Measurements from ENCODE around the gene CLCA1. TPM values are rescaled to one million over a fixed set of nuclear protein-coding genes. Genes with fewer than 3 reads are reported as not detected.

Gene CLCA1
- total and polyA plus RNA-seq, 3 experiments from 2014 or later, result not detected

DNA sequence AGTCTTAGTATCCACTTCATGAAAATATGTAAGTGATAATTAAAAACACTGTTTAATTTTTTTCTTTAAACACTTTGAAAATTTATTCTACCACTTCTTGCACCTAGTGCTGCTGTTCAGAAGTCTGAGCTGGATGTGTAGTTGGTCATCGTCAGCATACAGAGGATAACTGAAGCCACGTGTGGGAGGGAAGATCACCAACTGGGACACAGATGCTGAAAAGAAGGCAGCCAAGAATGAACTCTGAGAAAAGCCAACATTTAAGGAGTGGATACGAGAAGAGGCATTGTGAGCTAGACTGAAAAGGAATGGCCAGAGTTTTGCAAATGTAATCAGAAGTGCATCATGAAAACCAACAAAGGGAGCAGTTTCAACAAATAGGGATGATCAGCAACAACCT is 53.5 kb downstream of the CLCA1 start:
- POLR2A ChIA-PET, result no interaction called here

DNA sequence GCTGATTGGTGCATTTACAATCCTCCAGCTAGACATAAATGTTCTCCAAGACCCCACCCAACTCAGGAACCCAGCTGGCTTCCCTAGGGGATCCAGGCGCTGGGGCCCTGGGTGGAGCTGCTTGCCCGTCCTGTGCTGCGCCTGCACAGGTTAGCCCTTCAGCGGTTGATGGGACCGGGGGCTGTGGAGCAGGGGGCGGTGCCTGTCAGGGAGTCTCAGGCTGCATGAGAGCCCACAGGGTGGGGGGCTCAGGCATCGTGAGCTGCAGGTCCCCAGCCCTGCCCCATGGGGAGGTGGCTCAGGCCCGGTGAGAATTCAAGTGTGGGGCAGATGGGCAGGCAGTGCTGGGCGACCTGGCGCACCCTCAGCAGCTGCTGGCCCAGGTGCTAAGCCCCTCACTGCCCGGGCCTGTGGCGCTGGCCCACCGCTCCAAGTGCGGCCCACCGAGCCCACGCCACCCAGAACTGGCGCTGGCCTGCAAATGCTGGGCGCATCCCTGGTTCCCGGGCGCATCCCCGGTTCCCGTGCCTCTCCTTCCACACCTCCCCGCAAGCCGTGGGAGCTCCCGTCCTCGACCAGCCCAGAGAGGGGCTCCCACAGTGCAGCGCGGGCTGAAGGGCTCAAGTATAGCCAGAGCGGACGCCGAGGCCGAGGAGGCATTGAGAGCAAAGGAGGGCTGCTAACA is 55.1 kb downstream of the CLCA1 start:
- CTCF ChIA-PET, result no interaction called here
- POLR2A ChIA-PET, result no interaction called here
- no peaks in the 10 kb centered on the region for H3K36me3 Mint-ChIP-seq
- Histone ChIP-seq H3K27ac (ENCODE audit: low read depth, low read length) (no peak overlapping the region), H3K4me1 (ENCODE audit: insufficient read depth, low read length) (no peaks in the 10 kb centered on the region), H3K36me3 (ENCODE audit: insufficient read depth, low read length) (no peaks in the 10 kb centered on the region), H3K9me3 (ENCODE audit: low read length) (no peaks in the 10 kb centered on the region), H3K4me3 (ENCODE audit: low read length) (no peak overlapping the region), H3K27me3 (ENCODE audit: insufficient read depth, low read length, poor library complexity, severe bottlenecking) (no peaks in the 10 kb centered on the region)
- H3K27ac Mint-ChIP-seq, result no peak overlapping the region
- no peaks in the 10 kb centered on the region for H3K4me1 Mint-ChIP-seq
- no peak for DNase-seq
- H3K4me3 Mint-ChIP-seq, result no peak overlapping the region
- no peaks in the 10 kb centered on the region for H3K9me3 Mint-ChIP-seq
- H3K27me3 Mint-ChIP-seq, result peaks cover 0 to 11% of the 10 kb centered on the region in 2 donors

More for the DNA sequence above, 53.5 kb downstream of the CLCA1 start:
- Mint-ChIP-seq H3K27me3 (peaks cover 0 to 11% of the 10 kb centered on the region in 2 donors), H3K27ac (no peak overlapping the region), H3K4me1 (no peaks in the 10 kb centered on the region), H3K4me3 (no peak overlapping the region), H3K36me3 (no peaks in the 10 kb centered on the region), H3K9me3 (no peaks in the 10 kb centered on the region)
- no peaks in the 10 kb centered on the region for H3K4me1 ChIP-seq (ENCODE audit: insufficient read depth, low read length)
- no peaks in the 10 kb centered on the region for H3K9me3 ChIP-seq (ENCODE audit: low read length)
- H3K27me3 ChIP-seq (ENCODE audit: insufficient read depth, low read length, poor library complexity, severe bottlenecking), result no peaks in the 10 kb centered on the region
- CTCF ChIA-PET, result no interaction called here
- no peaks in the 10 kb centered on the region for H3K36me3 ChIP-seq (ENCODE audit: insufficient read depth, low read length)
- no peak overlapping the region for H3K4me3 ChIP-seq (ENCODE audit: low read length)
- H3K27ac ChIP-seq (ENCODE audit: low read depth, low read length), result no peak overlapping the region
- DNase-seq, result no peak

DNA sequence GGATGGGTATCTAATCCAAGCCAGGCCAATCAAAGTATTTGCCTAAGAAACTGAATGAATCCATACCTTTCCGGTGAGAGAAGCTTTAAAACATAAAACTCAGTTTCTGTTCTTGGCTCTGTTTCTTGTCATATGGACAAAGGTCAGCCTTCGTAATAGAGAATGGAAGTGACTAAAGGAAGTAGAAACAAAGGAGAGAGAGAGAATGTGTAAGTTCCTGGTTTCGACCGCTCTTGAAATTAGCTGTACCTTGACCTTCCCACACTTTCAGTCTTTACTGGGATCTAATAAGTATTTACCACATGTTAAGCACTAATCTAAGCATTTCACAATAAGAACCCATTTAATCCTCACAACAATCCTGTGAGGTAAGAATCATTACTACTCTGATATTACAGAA is 58.6 kb downstream of the CLCA1 start:
- H3K27ac ChIP-seq (ENCODE audit: low read depth, low read length), result no peak overlapping the region
- no peak overlapping the region for H3K4me3 ChIP-seq (ENCODE audit: low read length)
- DNase-seq, result no peak
- ChIA-PET CTCF (no interaction called here), POLR2A (no interaction called here)
- no peak overlapping the region for H3K4me3 Mint-ChIP-seq
- no peaks in the 10 kb centered on the region for H3K27me3 ChIP-seq (ENCODE audit: insufficient read depth, low read length, poor library complexity, severe bottlenecking)
- peaks cover 2 to 13% of the 10 kb centered on the region in 2 donors for H3K27me3 Mint-ChIP-seq
- H3K4me1 ChIP-seq (ENCODE audit: insufficient read depth, low read length), result no peaks in the 10 kb centered on the region
- no peaks in the 10 kb centered on the region for H3K36me3 Mint-ChIP-seq
- H3K4me1 Mint-ChIP-seq, result no peaks in the 10 kb centered on the region
- no peak overlapping the region for H3K27ac Mint-ChIP-seq
- H3K9me3 ChIP-seq (ENCODE audit: low read length), result no peaks in the 10 kb centered on the region
- no peaks in the 10 kb centered on the region for H3K36me3 ChIP-seq (ENCODE audit: insufficient read depth, low read length)
- H3K9me3 Mint-ChIP-seq, result no peaks in the 10 kb centered on the region

DNA sequence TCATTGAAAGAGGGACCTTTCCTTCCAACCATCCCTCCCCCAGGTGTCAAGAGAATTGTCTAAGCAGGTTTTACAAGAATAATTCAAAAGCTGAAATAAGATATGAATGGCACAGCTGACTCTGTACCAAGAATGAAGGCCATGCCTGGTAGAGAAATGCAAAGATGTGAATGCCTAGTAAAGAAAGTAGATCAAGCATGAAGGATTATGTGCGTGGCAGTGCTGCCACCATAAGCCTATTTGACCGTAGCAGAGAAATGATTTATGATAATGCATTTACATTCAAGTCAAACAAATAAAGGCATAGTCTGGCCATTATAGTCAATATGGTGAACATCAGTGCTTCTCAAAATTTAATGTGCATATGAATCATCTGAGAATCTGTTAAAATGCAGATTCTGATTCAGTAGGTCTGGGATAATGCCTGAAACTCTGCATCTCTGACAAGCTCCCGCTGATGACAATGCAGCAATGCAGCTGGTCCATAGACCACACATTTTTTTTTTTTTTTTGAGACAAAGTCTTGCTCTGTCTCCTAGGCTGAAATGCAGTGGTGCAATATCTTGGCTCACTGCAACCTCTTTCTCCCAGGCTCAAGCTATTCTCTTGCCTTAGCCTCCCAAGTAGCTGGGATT is 61.6 kb downstream of the CLCA1 start:
- Histone ChIP-seq H3K9me3 (ENCODE audit: low read length) (no peaks in the 10 kb centered on the region), H3K27ac (ENCODE audit: low read depth, low read length) (no peak overlapping the region), H3K27me3 (ENCODE audit: insufficient read depth, low read length, poor library complexity, severe bottlenecking) (no peaks in the 10 kb centered on the region), H3K4me3 (ENCODE audit: low read length) (no peak overlapping the region), H3K4me1 (ENCODE audit: insufficient read depth, low read length) (no peaks in the 10 kb centered on the region), H3K36me3 (ENCODE audit: insufficient read depth, low read length) (no peaks in the 10 kb centered on the region)
- CTCF ChIA-PET, result no interaction called here
- Mint-ChIP-seq H3K27me3 (peaks cover 8 to 18% of the 10 kb centered on the region in 2 donors), H3K9me3 (no peaks in the 10 kb centered on the region), H3K4me1 (no peaks in the 10 kb centered on the region), H3K4me3 (no peak overlapping the region), H3K36me3 (no peaks in the 10 kb centered on the region), H3K27ac (no peak overlapping the region)
- POLR2A ChIA-PET, result no interaction called here
- no peak for DNase-seq

DNA sequence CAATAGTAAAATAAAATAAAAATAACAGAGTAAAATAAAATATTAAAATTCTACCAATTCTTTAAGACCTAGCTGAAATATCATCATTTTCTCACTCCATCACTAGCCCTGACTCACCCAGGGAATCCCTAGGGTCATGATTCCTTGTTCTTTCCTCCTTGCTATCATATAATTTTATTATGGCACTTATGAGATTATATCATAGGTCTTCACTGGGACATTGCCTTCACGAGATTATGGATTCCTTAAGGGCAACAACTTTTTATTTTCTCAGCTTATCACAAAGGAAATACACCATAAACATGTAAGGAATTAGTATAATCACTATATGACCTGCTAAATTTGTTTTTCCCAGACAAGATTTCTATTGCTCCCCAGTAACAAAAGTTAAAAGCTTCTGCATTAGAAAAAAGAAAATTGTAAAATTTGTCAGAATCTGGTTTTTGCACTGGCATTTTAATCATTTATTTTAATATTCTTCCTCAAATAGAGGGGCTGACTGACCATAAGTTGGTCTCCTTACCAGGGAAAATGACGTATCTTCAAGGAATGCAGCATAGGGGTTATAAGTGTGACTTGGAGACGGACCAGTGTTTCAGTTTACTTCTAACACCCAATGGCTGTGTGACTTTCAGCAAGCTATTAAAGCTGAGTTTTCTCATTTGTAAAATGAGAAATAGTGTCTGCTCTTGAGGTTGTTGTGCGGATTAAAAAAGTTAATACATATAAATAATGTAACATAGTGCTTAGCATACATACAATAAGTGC is 69.4 kb downstream of the CLCA1 start:
- Mint-ChIP-seq H3K27ac (peak overlapping the region in 1 of 8 donors; percentile 6), H3K27me3 (peaks cover 14 to 48% of the 10 kb centered on the region in 2 donors), H3K4me1 (no peaks in the 10 kb centered on the region), H3K9me3 (no peaks in the 10 kb centered on the region), H3K36me3 (no peaks in the 10 kb centered on the region), H3K4me3 (no peak overlapping the region)
- ChIA-PET CTCF (no interaction called here), POLR2A (no interaction called here)
- no peak overlapping the region for H3K4me3 ChIP-seq (ENCODE audit: low read length)
- no peaks in the 10 kb centered on the region for H3K36me3 ChIP-seq (ENCODE audit: insufficient read depth, low read length)
- no peak for DNase-seq
- H3K9me3 ChIP-seq (ENCODE audit: low read length), result no peaks in the 10 kb centered on the region
- peaks cover 8% of the 10 kb centered on the region for H3K27me3 ChIP-seq (ENCODE audit: insufficient read depth, low read length, poor library complexity, severe bottlenecking)
- no peak overlapping the region for H3K27ac ChIP-seq (ENCODE audit: low read depth, low read length)
- H3K4me1 ChIP-seq (ENCODE audit: insufficient read depth, low read length), result no peaks in the 10 kb centered on the region

DNA sequence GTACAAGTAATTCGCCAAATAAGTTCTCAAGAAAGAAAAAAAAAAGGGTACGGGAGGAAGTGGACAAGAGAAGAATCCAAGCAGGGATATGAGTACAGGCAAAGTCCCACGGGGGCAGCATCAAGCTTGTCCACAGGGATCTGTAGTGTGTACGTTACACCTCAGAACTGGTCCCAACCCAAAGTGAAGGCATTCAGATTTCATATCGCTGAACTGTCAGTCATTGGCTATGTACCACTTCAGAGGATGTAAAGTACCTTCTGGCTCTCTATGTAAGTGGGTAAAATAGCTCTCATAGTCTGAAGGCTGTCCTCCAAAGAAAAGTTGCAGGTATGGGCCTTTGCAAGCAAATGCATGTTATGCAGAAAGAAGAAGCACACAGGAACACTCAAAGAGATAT is 70.0 kb downstream of the CLCA1 start:
- no peaks in the 10 kb centered on the region for H3K4me1 ChIP-seq (ENCODE audit: insufficient read depth, low read length)
- no peaks in the 10 kb centered on the region for H3K9me3 ChIP-seq (ENCODE audit: low read length)
- DNase-seq, result no peak
- Mint-ChIP-seq H3K4me1 (no peaks in the 10 kb centered on the region), H3K4me3 (no peak overlapping the region), H3K27ac (peak overlapping the region in 1 of 8 donors; percentile 6), H3K27me3 (peaks cover 12 to 55% of the 10 kb centered on the region in 2 donors), H3K9me3 (no peaks in the 10 kb centered on the region), H3K36me3 (no peaks in the 10 kb centered on the region)
- H3K36me3 ChIP-seq (ENCODE audit: insufficient read depth, low read length), result no peaks in the 10 kb centered on the region
- no peak overlapping the region for H3K27ac ChIP-seq (ENCODE audit: low read depth, low read length)
- peaks cover 8% of the 10 kb centered on the region for H3K27me3 ChIP-seq (ENCODE audit: insufficient read depth, low read length, poor library complexity, severe bottlenecking)
- no peak overlapping the region for H3K4me3 ChIP-seq (ENCODE audit: low read length)
- CTCF ChIA-PET, result no interaction called here
- POLR2A ChIA-PET, result no interaction called here

DNA sequence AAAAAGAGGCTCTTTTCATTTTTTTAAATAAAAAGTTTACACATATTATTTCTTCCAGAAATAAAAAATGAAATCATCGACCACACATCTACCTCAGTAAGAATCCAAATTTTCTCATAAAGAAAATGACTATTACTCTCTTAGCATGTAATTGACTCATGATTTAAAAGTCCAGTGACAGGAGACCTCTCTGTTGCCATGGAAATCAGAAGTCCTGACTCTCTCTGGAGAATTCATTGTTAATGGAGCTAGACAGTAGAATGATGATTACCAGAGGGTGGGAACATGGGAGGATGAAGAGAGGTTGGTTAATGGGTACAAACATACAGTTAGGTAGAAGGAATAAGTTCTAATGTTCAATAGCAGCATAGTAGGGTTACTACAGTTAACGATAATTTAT is 73.1 kb downstream of the CLCA1 start:
- no peaks in the 10 kb centered on the region for H3K36me3 Mint-ChIP-seq
- Histone ChIP-seq H3K36me3 (ENCODE audit: insufficient read depth, low read length) (no peaks in the 10 kb centered on the region), H3K9me3 (ENCODE audit: low read length) (no peaks in the 10 kb centered on the region), H3K4me1 (ENCODE audit: insufficient read depth, low read length) (no peaks in the 10 kb centered on the region), H3K4me3 (ENCODE audit: low read length) (no peak overlapping the region), H3K27ac (ENCODE audit: low read depth, low read length) (no peak overlapping the region), H3K27me3 (ENCODE audit: insufficient read depth, low read length, poor library complexity, severe bottlenecking) (peaks cover 12% of the 10 kb centered on the region)
- CTCF ChIA-PET, result no interaction called here
- no peaks in the 10 kb centered on the region for H3K4me1 Mint-ChIP-seq
- no peak overlapping the region for H3K4me3 Mint-ChIP-seq
- POLR2A ChIA-PET, result no interaction called here
- no peaks in the 10 kb centered on the region for H3K9me3 Mint-ChIP-seq
- DNase-seq, result no peak
- H3K27me3 Mint-ChIP-seq, result peaks cover 11 to 54% of the 10 kb centered on the region in 2 donors
- no peak overlapping the region for H3K27ac Mint-ChIP-seq

DNA sequence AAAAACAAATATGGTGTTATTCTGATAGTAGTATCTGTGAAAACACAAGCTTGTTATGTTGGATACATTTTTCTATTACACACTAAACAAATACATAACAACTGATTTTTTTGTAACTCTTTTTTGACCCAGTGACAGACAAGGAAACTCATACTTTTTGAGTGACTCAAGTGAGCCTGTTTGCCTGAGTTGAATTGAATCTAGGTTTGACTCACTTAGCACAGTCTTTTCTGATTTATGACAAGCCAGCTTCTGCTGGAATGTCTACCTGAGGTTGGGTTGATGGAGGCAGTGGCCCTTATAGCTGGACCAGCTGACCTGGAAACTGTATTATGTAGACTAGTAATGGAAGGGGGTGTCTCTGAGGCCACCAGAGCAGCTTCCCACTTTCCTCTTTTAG is 73.9 kb downstream of the CLCA1 start:
- Histone ChIP-seq H3K36me3 (ENCODE audit: insufficient read depth, low read length) (no peaks in the 10 kb centered on the region), H3K4me1 (ENCODE audit: insufficient read depth, low read length) (no peaks in the 10 kb centered on the region), H3K27ac (ENCODE audit: low read depth, low read length) (no peak overlapping the region), H3K27me3 (ENCODE audit: insufficient read depth, low read length, poor library complexity, severe bottlenecking) (peaks cover 8% of the 10 kb centered on the region), H3K9me3 (ENCODE audit: low read length) (no peaks in the 10 kb centered on the region), H3K4me3 (ENCODE audit: low read length) (no peak overlapping the region)
- Mint-ChIP-seq H3K27ac (no peak overlapping the region), H3K36me3 (no peaks in the 10 kb centered on the region), H3K4me3 (no peak overlapping the region), H3K27me3 (peaks cover 11 to 49% of the 10 kb centered on the region in 2 donors), H3K9me3 (no peaks in the 10 kb centered on the region), H3K4me1 (no peaks in the 10 kb centered on the region)
- POLR2A ChIA-PET, result no interaction called here
- CTCF ChIA-PET, result no interaction called here
- DNase-seq, result no peak

Data from CD8-positive, alpha-beta memory T cell (primary cell).